ENCODE measurements around the gene SPATS2L.
A peak's percentile ranks its signal among the peaks of the same experiment; 100 is the strongest.

SPATS2L gene

DNA sequence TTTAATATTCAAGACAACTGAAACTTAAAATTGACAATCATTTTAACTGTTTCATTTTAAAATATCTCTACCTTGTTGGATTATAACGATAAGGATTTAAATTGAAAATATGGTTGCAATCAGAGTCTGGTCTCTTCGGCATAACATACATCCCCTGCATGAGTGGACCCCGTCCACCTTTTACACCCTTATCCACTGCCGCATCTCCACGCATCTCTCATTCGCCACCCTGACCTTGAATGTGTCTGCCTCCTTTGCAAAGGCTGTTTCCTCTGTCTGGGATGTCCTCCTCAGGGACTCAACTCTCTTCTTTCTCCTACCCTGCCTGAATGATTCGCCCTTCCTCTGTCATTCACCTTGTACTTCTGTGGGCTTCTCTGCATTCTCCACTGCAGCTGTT is 87.6 kb downstream of the SPATS2L start:
- H3K9me3 Mint-ChIP-seq = no peaks in the 10 kb centered on the region
- no peak overlapping the region for H3K4me3 Mint-ChIP-seq
- no peak overlapping the region for H3K27ac Mint-ChIP-seq
- peaks cover 24% of the 10 kb centered on the region for H3K36me3 Mint-ChIP-seq (ENCODE audit: low read depth)
- intact Hi-C loops (cut with micrococcal nuclease) = no loop called here
- H3K27me3 Mint-ChIP-seq = no peaks in the 10 kb centered on the region
- H3K4me1 Mint-ChIP-seq (ENCODE audit: low read depth) = peaks cover 5% of the 10 kb centered on the region

DNA sequence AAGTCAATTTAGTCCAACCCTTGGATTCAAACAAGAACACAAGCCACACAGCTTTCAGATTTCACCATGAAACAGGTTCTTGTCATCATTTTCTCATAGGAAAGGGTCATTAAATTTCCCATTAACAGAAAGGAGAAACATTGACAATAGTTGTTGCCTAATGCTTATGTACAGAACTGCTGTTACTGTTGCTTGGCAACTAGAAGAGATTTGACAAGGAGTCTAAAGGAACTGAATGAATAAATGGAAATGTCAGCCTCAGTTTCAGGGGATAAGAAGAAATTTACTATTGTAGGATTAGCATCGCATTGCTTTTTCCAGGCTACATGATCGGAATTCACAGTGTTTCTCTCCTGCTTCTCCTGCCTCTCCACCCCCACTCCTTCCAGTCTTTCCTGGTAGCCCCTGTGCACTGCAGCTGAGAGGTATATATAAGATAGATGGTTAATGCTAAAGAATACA is 90.3 kb downstream of the SPATS2L start:
- intact Hi-C loops (cut with micrococcal nuclease) = no loop called here
- Mint-ChIP-seq H3K27me3 (no peaks in the 10 kb centered on the region), H3K27ac (no peak overlapping the region), H3K4me3 (no peak overlapping the region), H3K4me1 (ENCODE audit: low read depth) (peaks cover 7% of the 10 kb centered on the region), H3K9me3 (no peaks in the 10 kb centered on the region), H3K36me3 (ENCODE audit: low read depth) (peaks cover 5% of the 10 kb centered on the region)

DNA sequence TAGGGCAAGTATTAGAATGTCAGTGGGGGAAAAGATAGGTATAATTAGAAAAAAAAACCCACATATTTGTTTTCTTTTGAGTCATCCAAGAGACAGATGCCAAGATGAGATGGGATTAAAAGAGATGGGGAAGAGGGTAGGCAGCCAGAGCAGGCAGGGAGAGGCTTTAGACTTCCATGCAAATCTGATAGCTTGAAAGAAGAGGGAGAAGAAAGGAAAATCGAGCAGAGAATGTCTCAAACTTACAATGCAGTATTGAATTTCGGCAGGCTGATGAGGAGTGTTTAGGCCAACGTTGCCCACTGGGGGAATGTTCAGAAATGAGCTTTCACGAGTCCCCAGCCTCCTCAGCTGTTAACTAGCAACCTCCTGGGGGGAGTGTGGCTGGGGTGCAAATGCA is 91.3 kb downstream of the SPATS2L start:
- Mint-ChIP-seq H3K4me1 (ENCODE audit: low read depth) (peaks cover 14% of the 10 kb centered on the region), H3K4me3 (no peak overlapping the region), H3K27ac (no peak overlapping the region), H3K27me3 (no peaks in the 10 kb centered on the region), H3K36me3 (ENCODE audit: low read depth) (no peaks in the 10 kb centered on the region), H3K9me3 (no peaks in the 10 kb centered on the region)
- intact Hi-C loops (cut with micrococcal nuclease) = no loop called here

DNA sequence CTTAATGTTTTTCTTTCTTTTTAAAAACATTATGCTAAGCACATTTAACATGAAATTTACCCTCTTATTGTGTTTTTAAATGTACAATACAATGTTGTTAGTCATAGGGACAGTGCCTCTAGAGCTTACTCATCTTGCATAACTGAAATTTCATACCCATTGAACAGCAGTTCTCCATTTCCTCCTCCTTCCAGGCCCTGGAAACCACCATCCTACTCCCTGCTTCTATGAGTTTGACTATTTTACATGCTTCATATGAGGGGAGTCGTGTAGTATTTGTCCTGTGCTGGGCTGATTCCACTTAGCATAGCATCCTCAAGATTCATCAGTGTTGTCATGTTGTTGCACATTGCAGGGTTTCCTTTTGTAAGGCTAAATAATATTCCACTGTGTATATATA is 92.6 kb downstream of the SPATS2L start:
- no peaks in the 10 kb centered on the region for H3K9me3 Mint-ChIP-seq
- no peak overlapping the region for H3K27ac Mint-ChIP-seq
- H3K27me3 Mint-ChIP-seq = no peaks in the 10 kb centered on the region
- no peak overlapping the region for H3K4me3 Mint-ChIP-seq
- intact Hi-C loops (cut with micrococcal nuclease) = no loop called here
- no peaks in the 10 kb centered on the region for H3K36me3 Mint-ChIP-seq (ENCODE audit: low read depth)
- H3K4me1 Mint-ChIP-seq (ENCODE audit: low read depth) = peaks cover 25% of the 10 kb centered on the region

DNA sequence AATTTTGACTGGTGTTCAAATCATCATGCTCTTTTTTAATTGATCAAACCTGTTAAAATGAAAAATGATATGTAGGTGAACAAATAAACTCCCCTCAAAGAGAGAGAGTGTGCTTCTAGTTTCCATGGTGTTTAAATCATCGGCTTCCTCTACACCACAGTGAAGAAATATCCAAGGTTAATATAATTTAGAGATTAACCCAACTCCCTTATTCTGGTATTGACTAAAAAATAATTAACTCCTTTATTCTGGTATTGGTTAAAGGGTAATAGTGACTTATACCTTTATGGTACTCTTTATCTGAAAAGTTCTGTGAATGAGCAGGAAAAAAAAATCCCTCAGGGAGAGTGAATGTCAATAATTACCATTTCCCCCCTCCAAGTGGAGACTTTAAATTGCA is 93.1 kb downstream of the SPATS2L start:
- intact Hi-C loops (cut with micrococcal nuclease) = loop anchor here (10.0 kb wide), 1 partner anchor 65 kb away; no protein-coding TSS in a partner anchor
- no peaks in the 10 kb centered on the region for H3K9me3 Mint-ChIP-seq
- peaks cover 31% of the 10 kb centered on the region for H3K4me1 Mint-ChIP-seq (ENCODE audit: low read depth)
- H3K27ac Mint-ChIP-seq = no peak overlapping the region
- H3K4me3 Mint-ChIP-seq = no peak overlapping the region
- no peaks in the 10 kb centered on the region for H3K36me3 Mint-ChIP-seq (ENCODE audit: low read depth)
- no peaks in the 10 kb centered on the region for H3K27me3 Mint-ChIP-seq

DNA sequence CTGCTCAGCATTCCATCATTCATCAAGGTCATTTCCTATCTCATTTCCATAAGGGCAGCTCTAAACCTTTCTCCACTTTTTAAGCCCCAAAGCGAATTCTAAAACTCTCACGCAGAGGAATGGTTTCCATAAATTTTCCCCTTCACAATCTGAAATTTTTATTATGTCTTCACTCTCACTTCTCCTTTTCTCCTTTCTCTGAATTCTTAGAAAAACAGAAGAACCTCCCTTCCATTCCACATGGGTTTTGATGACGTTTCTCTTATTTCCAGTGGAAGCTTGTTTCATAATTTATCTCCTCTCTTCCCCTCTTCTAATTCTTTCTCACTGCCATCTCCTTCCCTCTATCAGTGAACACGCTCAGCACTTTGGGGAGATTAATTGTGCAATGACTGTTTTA is 97.3 kb downstream of the SPATS2L start:
- H3K9me3 Mint-ChIP-seq = peaks cover 7% of the 10 kb centered on the region
- H3K4me3 Mint-ChIP-seq = peak overlapping the region; percentile 33
- H3K4me1 Mint-ChIP-seq (ENCODE audit: low read depth) = peaks cover 65% of the 10 kb centered on the region
- no peaks in the 10 kb centered on the region for H3K27me3 Mint-ChIP-seq
- peaks cover 4% of the 10 kb centered on the region for H3K36me3 Mint-ChIP-seq (ENCODE audit: low read depth)
- intact Hi-C loops (cut with micrococcal nuclease) = loop anchor here (10.0 kb wide), 1 partner anchor 69 kb away; no protein-coding TSS in a partner anchor
- peak overlapping the region; percentile 74 for H3K27ac Mint-ChIP-seq

DNA sequence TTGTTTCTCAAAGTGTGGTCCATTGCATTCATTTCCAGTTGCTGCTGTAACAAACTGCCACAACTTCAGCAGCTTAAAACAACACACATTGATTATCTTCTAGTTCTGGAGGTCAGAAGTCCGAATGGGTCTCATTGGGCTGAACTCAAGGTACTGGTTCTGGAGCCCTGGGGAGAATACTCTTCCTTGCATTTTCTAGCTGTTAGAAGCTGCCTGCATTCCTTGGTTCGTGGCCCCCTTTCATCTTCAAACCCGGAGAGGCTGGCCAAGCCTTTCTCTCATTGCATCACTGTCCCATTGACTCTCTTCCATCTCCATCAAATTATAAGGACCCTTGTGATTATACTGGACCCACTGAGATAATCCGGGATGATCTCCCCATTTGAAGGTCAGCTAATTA is 98.1 kb downstream of the SPATS2L start:
- H3K27me3 Mint-ChIP-seq = no peaks in the 10 kb centered on the region
- intact Hi-C loops (cut with micrococcal nuclease) = loop anchor here (10.0 kb wide), 1 partner anchor 70 kb away; no protein-coding TSS in a partner anchor
- no peak overlapping the region for H3K4me3 Mint-ChIP-seq

DNA sequence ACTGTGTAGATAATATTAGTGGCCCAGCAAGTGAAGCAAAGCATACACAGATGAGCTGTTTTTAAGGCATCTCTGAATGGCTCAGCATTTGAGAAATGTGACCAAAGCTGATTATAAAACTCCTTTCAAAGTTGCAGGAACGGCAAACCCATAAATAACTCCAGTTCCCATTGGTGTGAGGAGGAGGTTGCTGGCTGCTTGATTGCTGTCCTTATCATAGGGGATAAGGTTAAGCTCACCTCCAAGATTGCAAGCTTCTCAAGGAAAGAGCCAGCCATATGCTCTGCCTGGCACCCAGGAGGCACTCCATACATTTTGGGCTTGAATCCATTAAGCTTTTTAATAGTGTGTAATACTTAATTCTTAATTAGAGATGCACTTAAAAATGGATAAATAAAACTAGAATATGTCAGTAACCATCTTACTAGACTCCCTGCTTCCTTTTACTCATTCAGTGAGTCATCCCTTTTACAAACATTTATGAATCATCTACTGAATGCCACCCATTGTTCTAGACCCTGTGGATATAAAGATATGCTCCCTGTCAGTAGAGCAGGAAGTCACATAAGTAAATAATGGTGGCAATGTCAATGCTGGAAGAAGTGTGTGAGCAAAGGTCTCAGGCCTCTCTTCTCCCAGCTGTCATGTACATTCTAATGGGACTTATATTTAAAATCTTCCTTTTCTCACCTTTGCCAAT is 99.3 kb downstream of the SPATS2L start:
- no peak overlapping the region for H3K4me3 Mint-ChIP-seq
- no peak overlapping the region for H3K27ac Mint-ChIP-seq
- peaks cover 65% of the 10 kb centered on the region for H3K4me1 Mint-ChIP-seq (ENCODE audit: low read depth)
- intact Hi-C loops (cut with micrococcal nuclease) = loop anchor here (10.0 kb wide), 1 partner anchor 71 kb away; no protein-coding TSS in a partner anchor
- H3K9me3 Mint-ChIP-seq = peaks cover 7% of the 10 kb centered on the region
- H3K27me3 Mint-ChIP-seq = no peaks in the 10 kb centered on the region
- peaks cover 5% of the 10 kb centered on the region for H3K36me3 Mint-ChIP-seq (ENCODE audit: low read depth)

More for the DNA sequence above, 98.1 kb downstream of the SPATS2L start:
- H3K9me3 Mint-ChIP-seq = peaks cover 7% of the 10 kb centered on the region
- H3K27ac Mint-ChIP-seq = no peak overlapping the region
- peaks cover 5% of the 10 kb centered on the region for H3K36me3 Mint-ChIP-seq (ENCODE audit: low read depth)
- H3K4me1 Mint-ChIP-seq (ENCODE audit: low read depth) = peaks cover 65% of the 10 kb centered on the region

DNA sequence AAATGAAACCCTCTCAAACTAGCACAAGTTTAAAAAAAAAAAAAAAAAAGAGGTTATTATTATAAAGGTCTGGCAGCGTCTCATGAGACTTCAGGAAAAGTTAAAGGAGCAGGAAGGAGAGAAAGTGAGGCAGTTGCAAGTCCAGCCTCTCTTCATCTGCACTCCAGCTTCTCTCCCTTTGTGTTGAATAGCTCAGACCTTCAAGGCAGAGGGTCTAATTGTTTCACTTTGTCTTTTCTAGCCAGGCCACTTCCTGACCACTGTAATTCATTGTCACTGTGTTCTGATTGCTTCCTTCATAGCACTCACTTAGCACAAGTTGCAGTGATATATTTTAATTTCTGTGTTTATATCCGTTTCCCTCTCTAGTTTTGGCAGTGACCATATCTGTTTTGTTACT is 99.9 kb downstream of the SPATS2L start:
- H3K27ac Mint-ChIP-seq = peak overlapping the region; percentile 30
- intact Hi-C loops (cut with micrococcal nuclease) = loop anchor here (10.0 kb wide), 1 partner anchor 72 kb away; no protein-coding TSS in a partner anchor
- peaks cover 7% of the 10 kb centered on the region for H3K9me3 Mint-ChIP-seq
- no peaks in the 10 kb centered on the region for H3K27me3 Mint-ChIP-seq
- H3K4me3 Mint-ChIP-seq = no peak overlapping the region
- peaks cover 65% of the 10 kb centered on the region for H3K4me1 Mint-ChIP-seq (ENCODE audit: low read depth)
- peaks cover 5% of the 10 kb centered on the region for H3K36me3 Mint-ChIP-seq (ENCODE audit: low read depth)

DNA sequence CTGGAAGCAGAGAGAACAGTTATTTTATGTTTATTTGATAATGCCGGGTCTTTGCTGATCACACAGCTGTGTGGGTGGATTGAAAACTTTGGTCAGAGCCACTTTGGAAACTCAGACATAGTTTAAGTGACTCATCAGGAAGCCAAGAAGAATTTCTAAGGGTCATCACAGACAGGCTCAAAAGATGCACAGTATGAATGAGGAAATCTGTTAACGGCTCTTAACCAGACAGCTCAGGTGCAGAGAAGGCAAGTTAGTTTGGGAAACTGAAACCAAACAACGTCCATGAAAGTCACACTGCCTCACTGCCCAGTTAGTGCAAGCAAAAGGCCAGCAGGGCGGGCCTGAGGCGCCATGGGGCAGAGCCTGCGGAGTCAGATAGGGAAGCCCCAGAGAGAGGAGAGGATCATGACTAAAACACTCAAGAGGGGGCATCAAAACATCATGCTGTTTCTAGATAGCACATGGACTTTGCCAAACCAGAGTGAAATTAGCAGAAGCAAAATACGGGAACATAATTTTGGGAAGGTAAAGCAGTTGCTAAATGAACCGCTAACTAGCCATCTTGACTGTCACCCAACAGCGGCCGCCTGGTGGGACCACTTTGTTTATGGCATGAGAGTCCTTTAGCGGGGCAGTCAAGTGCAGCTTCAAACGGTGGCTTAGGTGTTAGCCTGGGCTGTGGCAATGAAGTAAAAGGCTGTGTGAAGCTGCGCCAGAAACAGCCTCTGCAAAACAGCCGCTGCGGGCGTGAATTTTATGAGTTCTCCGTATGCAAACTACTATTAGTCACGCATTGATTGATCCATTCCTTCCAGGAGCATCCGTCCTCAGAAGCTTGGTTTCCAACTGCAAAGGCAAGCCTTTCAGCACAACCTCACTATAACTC is 102.2 kb downstream of the SPATS2L start:
- intact Hi-C loops (cut with micrococcal nuclease) = loop anchor here (10.0 kb wide), 1 partner anchor 74 kb away; no protein-coding TSS in a partner anchor
- Mint-ChIP-seq H3K9me3 (peaks cover 7% of the 10 kb centered on the region), H3K4me3 (no peak overlapping the region), H3K27me3 (no peaks in the 10 kb centered on the region), H3K27ac (no peak overlapping the region), H3K36me3 (ENCODE audit: low read depth) (peaks cover 5% of the 10 kb centered on the region), H3K4me1 (ENCODE audit: low read depth) (peaks cover 49% of the 10 kb centered on the region)

DNA sequence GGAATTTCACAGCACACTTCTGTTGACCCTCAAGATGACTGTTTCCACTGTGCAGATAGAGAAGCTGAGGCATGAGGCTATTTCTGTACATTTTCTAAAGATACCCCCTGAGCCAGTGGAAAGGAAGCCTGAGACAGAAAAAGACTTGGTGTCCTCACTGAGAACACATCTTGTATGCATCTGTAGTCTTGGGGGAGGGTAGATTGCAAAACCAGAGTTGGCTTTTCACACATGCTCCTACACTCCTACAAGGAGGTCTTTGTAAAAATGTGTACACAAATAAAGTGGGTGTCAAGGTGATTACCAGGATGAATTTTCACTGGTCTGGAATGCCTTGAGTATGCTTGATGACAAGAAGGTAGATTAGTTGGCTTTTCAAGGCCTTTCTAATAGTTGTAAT is 105.3 kb downstream of the SPATS2L start:
- Mint-ChIP-seq H3K36me3 (ENCODE audit: low read depth) (peaks cover 16% of the 10 kb centered on the region), H3K4me3 (no peak overlapping the region), H3K27me3 (no peaks in the 10 kb centered on the region), H3K27ac (no peak overlapping the region), H3K4me1 (ENCODE audit: low read depth) (peaks cover 18% of the 10 kb centered on the region), H3K9me3 (peaks cover 7% of the 10 kb centered on the region)
- intact Hi-C loops (cut with micrococcal nuclease) = no loop called here

DNA sequence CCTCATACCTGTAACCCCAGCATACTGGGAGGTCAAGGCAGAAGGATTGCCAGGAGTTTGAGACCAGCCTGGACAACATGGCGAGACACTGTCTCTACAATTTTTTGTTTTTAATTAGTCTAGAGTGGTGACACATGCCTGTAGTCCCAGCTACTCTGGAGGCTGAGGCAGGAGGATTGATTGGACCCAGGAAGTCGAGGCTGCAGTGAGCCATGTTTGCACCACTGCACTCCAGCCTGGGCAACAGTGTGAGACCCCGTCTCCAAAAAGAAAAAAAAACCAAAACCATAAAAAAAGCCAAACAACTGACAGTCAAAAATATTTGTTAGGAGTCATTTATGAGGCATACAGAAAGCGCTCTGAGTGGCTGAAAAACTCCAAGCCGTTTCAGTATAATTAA is 107.9 kb downstream of the SPATS2L start:
- H3K4me3 Mint-ChIP-seq = no peak overlapping the region
- intact Hi-C loops (cut with micrococcal nuclease) = no loop called here
- peaks cover 34% of the 10 kb centered on the region for H3K36me3 Mint-ChIP-seq (ENCODE audit: low read depth)
- H3K27me3 Mint-ChIP-seq = no peaks in the 10 kb centered on the region
- H3K4me1 Mint-ChIP-seq (ENCODE audit: low read depth) = no peaks in the 10 kb centered on the region
- H3K9me3 Mint-ChIP-seq = no peaks in the 10 kb centered on the region
- H3K27ac Mint-ChIP-seq = no peak overlapping the region

DNA sequence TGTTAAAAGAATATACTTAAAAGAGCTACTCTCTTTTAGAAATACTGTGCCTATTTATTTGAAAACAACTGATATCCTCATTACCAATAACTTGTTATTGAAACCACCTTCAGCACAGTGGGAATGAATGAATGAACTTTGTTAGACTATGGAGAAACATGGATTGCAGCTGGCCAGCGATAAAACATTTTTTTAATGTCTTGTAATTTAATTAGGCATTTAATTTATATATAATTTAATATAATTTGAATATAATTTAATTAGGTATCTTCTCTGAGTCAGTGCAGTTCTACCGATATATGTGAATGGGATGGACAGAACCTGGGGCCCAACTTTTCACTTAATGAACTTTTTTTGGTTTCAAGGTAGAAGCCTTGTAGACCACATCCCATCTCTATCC is 109.0 kb downstream of the SPATS2L start:
- intact Hi-C loops (cut with micrococcal nuclease) = no loop called here

DNA sequence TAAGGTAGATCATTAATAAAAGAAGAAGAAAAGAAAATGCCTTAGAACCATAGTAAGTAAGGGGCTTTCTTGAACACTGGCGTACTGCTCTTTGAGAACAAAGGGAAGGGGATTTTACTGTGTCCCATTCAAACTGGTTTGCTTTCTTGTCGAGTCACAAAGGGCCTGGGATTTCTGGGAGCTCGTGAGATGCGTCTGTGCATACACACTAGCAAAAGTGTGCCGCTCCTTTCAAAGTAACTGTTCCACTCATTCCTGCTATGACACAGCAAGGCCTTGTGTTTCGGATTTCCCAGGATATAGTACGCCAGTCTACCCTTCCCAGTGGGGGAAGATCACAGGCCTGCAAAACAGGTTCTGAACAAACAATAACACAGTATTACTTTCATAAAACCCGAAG is 110.4 kb downstream of the SPATS2L start:
- H3K4me1 Mint-ChIP-seq (ENCODE audit: low read depth) = no peaks in the 10 kb centered on the region
- no peak overlapping the region for H3K4me3 Mint-ChIP-seq
- intact Hi-C loops (cut with micrococcal nuclease) = no loop called here
- peaks cover 52% of the 10 kb centered on the region for H3K36me3 Mint-ChIP-seq (ENCODE audit: low read depth)
- no peak overlapping the region for H3K27ac Mint-ChIP-seq
- no peaks in the 10 kb centered on the region for H3K27me3 Mint-ChIP-seq
- H3K9me3 Mint-ChIP-seq = no peaks in the 10 kb centered on the region

More for the DNA sequence above, 109.0 kb downstream of the SPATS2L start:
- H3K27me3 Mint-ChIP-seq = no peaks in the 10 kb centered on the region
- H3K27ac Mint-ChIP-seq = no peak overlapping the region
- no peaks in the 10 kb centered on the region for H3K9me3 Mint-ChIP-seq
- no peak overlapping the region for H3K4me3 Mint-ChIP-seq
- H3K4me1 Mint-ChIP-seq (ENCODE audit: low read depth) = no peaks in the 10 kb centered on the region
- peaks cover 41% of the 10 kb centered on the region for H3K36me3 Mint-ChIP-seq (ENCODE audit: low read depth)
